HepG2 (cell line): Measurements from ENCODE around the gene RAB42. TPM values are rescaled to one million over a fixed set of nuclear protein-coding genes. Genes with fewer than 3 reads are reported as not detected.
A peak's percentile ranks its signal among the peaks of the same experiment; 100 is the strongest.

Source experiments
- CHD2 ChIP-seq: IDR thresholded peaks from 2 replicates; pipeline ENCODE4 v1.6.1; 2011; ENCODE audit warnings: low read depth, low read length, improper control_type of control experiment
- RFX1 ChIP-seq: fragments of 450-650 bp; IDR thresholded peaks from 2 replicates; pipeline ENCODE4 v1.6.1; 2017
- RXRA ChIP-seq: sonication (generic); formaldehyde crosslinking; IDR thresholded peaks from 2 replicates; pipeline ENCODE4 v1.5.1; 2020; ENCODE audit warnings: missing genetic modification reagents
- SCMH1 ChIP-seq: sonication (generic); formaldehyde crosslinking; IDR thresholded peaks from 2 replicates; pipeline ENCODE4 v1.9.0; 2021; ENCODE audit warnings: missing genetic modification reagents, mild to moderate bottlenecking, borderline replicate concordance
- SOX5 ChIP-seq: IDR thresholded peaks from 2 replicates; pipeline ENCODE4 v1.6.1; 2016; ENCODE audit warnings: borderline replicate concordance
- ZC3H4 ChIP-seq: sonication (generic); formaldehyde crosslinking; IDR thresholded peaks from 2 replicates; pipeline ENCODE4 v1.4.0; 2020; ENCODE audit warnings: missing genetic modification reagents, borderline replicate concordance
- ZFP36L2 ChIP-seq: sonication (generic); formaldehyde crosslinking; IDR thresholded peaks from 2 replicates; pipeline ENCODE4 v1.4.0; 2020; ENCODE audit warnings: missing genetic modification reagents
- ZMAT3 ChIP-seq: sonication (generic); formaldehyde crosslinking; conservative IDR thresholded peaks from 2 replicates; pipeline ENCODE4 v1.7.0; 2021; ENCODE audit warnings: missing genetic modification reagents
- ZNF256 ChIP-seq: sonication (generic); formaldehyde crosslinking; conservative IDR thresholded peaks from 2 replicates; pipeline ENCODE4 v1.4.0; 2020; ENCODE audit warnings: missing genetic modification reagents
- ZNF33B ChIP-seq: sonication (generic); formaldehyde crosslinking; IDR thresholded peaks from 2 replicates; pipeline ENCODE4 v1.5.1; 2020; ENCODE audit warnings: mild to moderate bottlenecking, missing genetic modification reagents
- ZNF572 ChIP-seq: sonication (generic); formaldehyde crosslinking; IDR thresholded peaks from 2 replicates; pipeline ENCODE4 v1.5.1; 2020; ENCODE audit warnings: mild to moderate bottlenecking, missing genetic modification reagents
- ZNF614 ChIP-seq: IDR thresholded peaks from 2 replicates; pipeline ENCODE4 v1.6.1; 2018; ENCODE audit warnings: missing biosample characterization, missing genetic modification reagents, inconsistent platforms, borderline replicate concordance
- polyA plus RNA-seq, 8 experiments: library from polyadenylated mRNA; depleted of rRNA in 3 of 8; stranded (reverse) in 7 of 8; unstranded in 1 of 8; fragments of >200 nt; fragmentation: Illumina TruSeq in 4 of 8; extraction: Trizol in 4 of 8; gene quantifications; 2 replicates each; pipeline versions ENCODE4 v1.2.1 to v1.2.3, GENCODE V29; 2011 to 2016; ENCODE audit warnings: low read depth in 4 of 8, missing spikeins in 1 of 8, mixed read lengths in 1 of 8; ENCODE audit not compliant: insufficient read depth in 1 of 8
- total RNA-seq, 5 experiments: library from RNA; depleted of rRNA; stranded (reverse); fragments of >200 nt; fragmentation: Illumina TruSeq; extraction: Trizol; gene quantifications; 2 replicates each; pipeline ENCODE4 v1.2.3, GENCODE V29; 2016; ENCODE audit warnings: low read depth in 1 of 5
- TF ChIP-seq, protein P1 (sequence below): sonication (generic); formaldehyde crosslinking; IDR thresholded peaks from 2 replicates; pipeline ENCODE4 v1.4.0; 2020; ENCODE audit warnings: missing genetic modification reagents, borderline replicate concordance
- TF ChIP-seq, protein P2 (sequence below): sonication (generic); formaldehyde crosslinking; IDR thresholded peaks from 2 replicates; pipeline ENCODE4 v1.9.0; 2021; ENCODE audit warnings: mild to moderate bottlenecking, missing genetic modification reagents
- TF ChIP-seq, protein P3 (sequence below): sonication (generic); formaldehyde crosslinking; IDR thresholded peaks from 2 replicates; pipeline ENCODE4; 2020; ENCODE audit warnings: missing genetic modification reagents, mild to moderate bottlenecking, borderline replicate concordance

RAB42 gene
- total and polyA plus RNA-seq, 2 of the 13 experiments (the other 11 are each of a cell fraction or from before 2014, with no cell fraction given), result 10.4 to 166 TPM

DNA sequence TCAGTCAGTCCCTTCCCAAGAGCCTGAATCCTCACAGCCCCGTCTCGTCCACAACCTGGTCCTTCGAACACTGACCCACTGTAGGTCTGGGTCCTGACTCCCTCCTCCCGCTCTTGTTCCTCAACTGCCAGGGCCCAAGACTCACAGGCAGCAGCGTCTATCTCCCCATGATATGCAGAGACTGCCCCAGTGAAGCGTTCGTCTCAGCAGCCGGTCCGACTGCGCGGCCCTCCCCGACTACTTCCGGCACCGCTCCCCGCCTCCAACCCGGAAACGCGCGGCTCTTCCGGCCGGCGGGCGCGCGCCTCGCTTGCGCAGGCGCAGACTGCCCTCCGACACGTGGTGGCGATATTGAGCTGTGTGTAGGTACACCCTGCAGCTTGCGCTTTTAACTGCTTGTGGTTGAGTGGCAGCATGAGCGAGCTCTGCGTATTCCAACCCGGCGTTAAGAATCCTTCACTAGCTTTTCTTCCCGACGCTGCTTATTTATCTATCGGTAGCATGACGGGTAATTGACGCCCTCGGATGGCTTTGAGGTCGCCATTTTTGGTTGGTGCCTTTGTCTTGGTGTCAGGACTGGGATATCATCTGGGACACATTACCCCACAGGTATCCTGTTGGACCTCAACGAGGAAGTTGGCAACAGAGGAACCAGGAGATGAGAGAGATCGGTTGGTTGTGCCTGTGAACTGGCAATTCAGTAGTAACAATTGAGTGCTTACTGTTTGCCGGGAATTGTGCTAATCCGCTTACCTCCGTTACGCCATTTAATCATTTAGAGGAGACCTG lies 51.0 kb downstream of the RAB42 start, which contains the start of gene TAF12 (continued):
- TF ChIP-seq RFX1, result no peak
- TF ChIP-seq ZC3H4 (CRISPR knock-in tag), result no peak; the same call in 1 of the 2 replicates
- peak; percentile 91; the same call in 1 of the 2 replicates for TF ChIP-seq ZNF572 (CRISPR knock-in tag)
- TF ChIP-seq, protein P1, sequence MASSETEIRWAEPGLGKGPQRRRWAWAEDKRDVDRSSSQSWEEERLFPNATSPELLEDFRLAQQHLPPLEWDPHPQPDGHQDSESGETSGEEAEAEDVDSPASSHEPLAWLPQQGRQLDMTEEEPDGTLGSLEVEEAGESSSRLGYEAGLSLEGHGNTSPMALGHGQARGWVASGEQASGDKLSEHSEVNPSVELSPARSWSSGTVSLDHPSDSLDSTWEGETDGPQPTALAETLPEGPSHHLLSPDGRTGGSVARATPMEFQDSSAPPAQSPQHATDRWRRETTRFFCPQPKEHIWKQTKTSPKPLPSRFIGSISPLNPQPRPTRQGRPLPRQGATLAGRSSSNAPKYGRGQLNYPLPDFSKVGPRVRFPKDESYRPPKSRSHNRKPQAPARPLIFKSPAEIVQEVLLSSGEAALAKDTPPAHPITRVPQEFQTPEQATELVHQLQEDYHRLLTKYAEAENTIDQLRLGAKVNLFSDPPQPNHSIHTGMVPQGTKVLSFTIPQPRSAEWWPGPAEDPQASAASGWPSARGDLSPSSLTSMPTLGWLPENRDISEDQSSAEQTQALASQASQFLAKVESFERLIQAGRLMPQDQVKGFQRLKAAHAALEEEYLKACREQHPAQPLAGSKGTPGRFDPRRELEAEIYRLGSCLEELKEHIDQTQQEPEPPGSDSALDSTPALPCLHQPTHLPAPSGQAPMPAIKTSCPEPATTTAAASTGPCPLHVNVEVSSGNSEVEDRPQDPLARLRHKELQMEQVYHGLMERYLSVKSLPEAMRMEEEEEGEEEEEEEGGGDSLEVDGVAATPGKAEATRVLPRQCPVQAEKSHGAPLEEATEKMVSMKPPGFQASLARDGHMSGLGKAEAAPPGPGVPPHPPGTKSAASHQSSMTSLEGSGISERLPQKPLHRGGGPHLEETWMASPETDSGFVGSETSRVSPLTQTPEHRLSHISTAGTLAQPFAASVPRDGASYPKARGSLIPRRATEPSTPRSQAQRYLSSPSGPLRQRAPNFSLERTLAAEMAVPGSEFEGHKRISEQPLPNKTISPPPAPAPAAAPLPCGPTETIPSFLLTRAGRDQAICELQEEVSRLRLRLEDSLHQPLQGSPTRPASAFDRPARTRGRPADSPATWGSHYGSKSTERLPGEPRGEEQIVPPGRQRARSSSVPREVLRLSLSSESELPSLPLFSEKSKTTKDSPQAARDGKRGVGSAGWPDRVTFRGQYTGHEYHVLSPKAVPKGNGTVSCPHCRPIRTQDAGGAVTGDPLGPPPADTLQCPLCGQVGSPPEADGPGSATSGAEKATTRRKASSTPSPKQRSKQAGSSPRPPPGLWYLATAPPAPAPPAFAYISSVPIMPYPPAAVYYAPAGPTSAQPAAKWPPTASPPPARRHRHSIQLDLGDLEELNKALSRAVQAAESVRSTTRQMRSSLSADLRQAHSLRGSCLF (CRISPR knock-in tag), result peak; percentile 72; the same call in 1 of the 2 replicates
- peak; percentile 93 for TF ChIP-seq ZNF614
- TF ChIP-seq SOX5 (CRISPR knock-in tag), result peak; percentile 62; the same call in 1 of the 2 replicates
- TF ChIP-seq ZMAT3 (CRISPR knock-in tag), result 0 out of 2 replicates have a peak, but pooled peaks have one; percentile 49
- no peak for TF ChIP-seq SCMH1 (CRISPR knock-in tag)
- TF ChIP-seq, protein P2, sequence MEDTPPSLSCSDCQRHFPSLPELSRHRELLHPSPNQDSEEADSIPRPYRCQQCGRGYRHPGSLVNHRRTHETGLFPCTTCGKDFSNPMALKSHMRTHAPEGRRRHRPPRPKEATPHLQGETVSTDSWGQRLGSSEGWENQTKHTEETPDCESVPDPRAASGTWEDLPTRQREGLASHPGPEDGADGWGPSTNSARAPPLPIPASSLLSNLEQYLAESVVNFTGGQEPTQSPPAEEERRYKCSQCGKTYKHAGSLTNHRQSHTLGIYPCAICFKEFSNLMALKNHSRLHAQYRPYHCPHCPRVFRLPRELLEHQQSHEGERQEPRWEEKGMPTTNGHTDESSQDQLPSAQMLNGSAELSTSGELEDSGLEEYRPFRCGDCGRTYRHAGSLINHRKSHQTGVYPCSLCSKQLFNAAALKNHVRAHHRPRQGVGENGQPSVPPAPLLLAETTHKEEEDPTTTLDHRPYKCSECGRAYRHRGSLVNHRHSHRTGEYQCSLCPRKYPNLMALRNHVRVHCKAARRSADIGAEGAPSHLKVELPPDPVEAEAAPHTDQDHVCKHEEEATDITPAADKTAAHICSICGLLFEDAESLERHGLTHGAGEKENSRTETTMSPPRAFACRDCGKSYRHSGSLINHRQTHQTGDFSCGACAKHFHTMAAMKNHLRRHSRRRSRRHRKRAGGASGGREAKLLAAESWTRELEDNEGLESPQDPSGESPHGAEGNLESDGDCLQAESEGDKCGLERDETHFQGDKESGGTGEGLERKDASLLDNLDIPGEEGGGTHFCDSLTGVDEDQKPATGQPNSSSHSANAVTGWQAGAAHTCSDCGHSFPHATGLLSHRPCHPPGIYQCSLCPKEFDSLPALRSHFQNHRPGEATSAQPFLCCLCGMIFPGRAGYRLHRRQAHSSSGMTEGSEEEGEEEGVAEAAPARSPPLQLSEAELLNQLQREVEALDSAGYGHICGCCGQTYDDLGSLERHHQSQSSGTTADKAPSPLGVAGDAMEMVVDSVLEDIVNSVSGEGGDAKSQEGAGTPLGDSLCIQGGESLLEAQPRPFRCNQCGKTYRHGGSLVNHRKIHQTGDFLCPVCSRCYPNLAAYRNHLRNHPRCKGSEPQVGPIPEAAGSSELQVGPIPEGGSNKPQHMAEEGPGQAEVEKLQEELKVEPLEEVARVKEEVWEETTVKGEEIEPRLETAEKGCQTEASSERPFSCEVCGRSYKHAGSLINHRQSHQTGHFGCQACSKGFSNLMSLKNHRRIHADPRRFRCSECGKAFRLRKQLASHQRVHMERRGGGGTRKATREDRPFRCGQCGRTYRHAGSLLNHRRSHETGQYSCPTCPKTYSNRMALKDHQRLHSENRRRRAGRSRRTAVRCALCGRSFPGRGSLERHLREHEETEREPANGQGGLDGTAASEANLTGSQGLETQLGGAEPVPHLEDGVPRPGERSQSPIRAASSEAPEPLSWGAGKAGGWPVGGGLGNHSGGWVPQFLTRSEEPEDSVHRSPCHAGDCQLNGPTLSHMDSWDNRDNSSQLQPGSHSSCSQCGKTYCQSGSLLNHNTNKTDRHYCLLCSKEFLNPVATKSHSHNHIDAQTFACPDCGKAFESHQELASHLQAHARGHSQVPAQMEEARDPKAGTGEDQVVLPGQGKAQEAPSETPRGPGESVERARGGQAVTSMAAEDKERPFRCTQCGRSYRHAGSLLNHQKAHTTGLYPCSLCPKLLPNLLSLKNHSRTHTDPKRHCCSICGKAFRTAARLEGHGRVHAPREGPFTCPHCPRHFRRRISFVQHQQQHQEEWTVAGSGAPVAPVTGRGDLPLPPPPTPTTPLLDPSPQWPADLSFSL (CRISPR knock-in tag), result peak; percentile 22; the same call in 1 of the 2 replicates
- TF ChIP-seq, protein P3, sequence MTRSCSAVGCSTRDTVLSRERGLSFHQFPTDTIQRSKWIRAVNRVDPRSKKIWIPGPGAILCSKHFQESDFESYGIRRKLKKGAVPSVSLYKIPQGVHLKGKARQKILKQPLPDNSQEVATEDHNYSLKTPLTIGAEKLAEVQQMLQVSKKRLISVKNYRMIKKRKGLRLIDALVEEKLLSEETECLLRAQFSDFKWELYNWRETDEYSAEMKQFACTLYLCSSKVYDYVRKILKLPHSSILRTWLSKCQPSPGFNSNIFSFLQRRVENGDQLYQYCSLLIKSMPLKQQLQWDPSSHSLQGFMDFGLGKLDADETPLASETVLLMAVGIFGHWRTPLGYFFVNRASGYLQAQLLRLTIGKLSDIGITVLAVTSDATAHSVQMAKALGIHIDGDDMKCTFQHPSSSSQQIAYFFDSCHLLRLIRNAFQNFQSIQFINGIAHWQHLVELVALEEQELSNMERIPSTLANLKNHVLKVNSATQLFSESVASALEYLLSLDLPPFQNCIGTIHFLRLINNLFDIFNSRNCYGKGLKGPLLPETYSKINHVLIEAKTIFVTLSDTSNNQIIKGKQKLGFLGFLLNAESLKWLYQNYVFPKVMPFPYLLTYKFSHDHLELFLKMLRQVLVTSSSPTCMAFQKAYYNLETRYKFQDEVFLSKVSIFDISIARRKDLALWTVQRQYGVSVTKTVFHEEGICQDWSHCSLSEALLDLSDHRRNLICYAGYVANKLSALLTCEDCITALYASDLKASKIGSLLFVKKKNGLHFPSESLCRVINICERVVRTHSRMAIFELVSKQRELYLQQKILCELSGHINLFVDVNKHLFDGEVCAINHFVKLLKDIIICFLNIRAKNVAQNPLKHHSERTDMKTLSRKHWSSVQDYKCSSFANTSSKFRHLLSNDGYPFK, result peak; percentile 90
- TF ChIP-seq RXRA (CRISPR knock-in tag), result peak; percentile 44
- no peak for TF ChIP-seq ZNF256 (CRISPR knock-in tag)
- peak; percentile 84; the same call in 1 of the 2 replicates for TF ChIP-seq ZNF33B (CRISPR knock-in tag)
- TF ChIP-seq CHD2, result 0 out of 2 replicates have a peak, but pooled peaks have one; percentile 40
- TF ChIP-seq ZFP36L2 (CRISPR knock-in tag), result peak; percentile 11; the same call in 1 of the 2 replicates
